GM12801 (cell line): ENCODE results near the gene MS4A4E.

Experiments used
- TF ChIP-seq, protein P1 (sequence below): IDR thresholded peaks from one replicate; pipeline ENCODE4 v1.5.1; 2011; ENCODE audit warnings: control low read depth; ENCODE audit not compliant: insufficient read length; ENCODE audit errors: extremely low read depth

MS4A4E gene

DNA sequence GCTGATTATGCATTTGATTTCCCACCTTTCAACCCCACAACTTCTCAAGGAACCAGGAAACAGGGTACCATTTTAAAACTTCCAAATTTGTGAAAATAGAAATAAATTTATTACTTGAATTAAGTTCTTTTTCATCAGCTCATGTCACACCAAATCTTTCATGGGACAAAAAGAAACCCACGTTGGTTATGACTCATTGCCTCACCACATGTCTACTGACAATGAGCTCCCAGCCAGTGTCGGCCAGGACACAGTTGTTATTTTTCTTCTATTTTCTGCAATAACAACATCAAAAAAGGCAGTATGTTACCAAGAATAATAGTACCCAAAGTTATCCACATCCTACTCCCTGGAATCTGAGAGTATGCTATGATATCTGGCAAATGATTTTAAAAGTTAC, 77.4 kb downstream of the MS4A4E start:
- TF ChIP-seq, protein P1, sequence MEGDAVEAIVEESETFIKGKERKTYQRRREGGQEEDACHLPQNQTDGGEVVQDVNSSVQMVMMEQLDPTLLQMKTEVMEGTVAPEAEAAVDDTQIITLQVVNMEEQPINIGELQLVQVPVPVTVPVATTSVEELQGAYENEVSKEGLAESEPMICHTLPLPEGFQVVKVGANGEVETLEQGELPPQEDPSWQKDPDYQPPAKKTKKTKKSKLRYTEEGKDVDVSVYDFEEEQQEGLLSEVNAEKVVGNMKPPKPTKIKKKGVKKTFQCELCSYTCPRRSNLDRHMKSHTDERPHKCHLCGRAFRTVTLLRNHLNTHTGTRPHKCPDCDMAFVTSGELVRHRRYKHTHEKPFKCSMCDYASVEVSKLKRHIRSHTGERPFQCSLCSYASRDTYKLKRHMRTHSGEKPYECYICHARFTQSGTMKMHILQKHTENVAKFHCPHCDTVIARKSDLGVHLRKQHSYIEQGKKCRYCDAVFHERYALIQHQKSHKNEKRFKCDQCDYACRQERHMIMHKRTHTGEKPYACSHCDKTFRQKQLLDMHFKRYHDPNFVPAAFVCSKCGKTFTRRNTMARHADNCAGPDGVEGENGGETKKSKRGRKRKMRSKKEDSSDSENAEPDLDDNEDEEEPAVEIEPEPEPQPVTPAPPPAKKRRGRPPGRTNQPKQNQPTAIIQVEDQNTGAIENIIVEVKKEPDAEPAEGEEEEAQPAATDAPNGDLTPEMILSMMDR, result no peak

GRCh38 chr11:60164550-60165075, 78.3 kb downstream of the MS4A4E start:
- TF ChIP-seq, protein P1, result no peak

- TF ChIP-seq, protein P1, result no peak
Observed at GRCh38 chr11:60161766-60162165, 81.2 kb downstream of the MS4A4E start.

GRCh38 chr11:60161107-60161506, 81.8 kb downstream of the MS4A4E start:
- TF ChIP-seq, protein P1, result no peak

GRCh38 chr11:60159868-60160267, 83.1 kb downstream of the MS4A4E start:
- TF ChIP-seq, protein P1, result no peak

DNA sequence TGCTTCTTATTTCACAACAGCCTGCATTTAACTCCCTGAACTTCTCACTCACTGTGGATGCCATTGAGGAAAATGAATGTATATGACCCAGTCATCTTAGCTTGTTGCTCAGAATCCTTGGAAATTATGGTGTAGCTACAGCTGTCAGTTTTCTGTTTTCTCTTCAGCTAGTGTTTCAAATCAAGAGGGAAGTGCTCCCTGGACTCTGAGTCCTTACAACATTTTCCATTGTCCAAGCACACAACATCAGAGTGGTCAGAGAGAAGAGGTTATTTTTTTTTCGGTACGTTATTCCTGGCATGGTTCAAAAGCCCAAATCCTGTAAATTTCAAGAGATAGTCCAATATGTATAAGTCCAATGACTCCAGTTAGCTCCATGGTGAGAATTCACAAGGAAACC, 83.7 kb downstream of the MS4A4E start:
- TF ChIP-seq, protein P1, result no peak

DNA sequence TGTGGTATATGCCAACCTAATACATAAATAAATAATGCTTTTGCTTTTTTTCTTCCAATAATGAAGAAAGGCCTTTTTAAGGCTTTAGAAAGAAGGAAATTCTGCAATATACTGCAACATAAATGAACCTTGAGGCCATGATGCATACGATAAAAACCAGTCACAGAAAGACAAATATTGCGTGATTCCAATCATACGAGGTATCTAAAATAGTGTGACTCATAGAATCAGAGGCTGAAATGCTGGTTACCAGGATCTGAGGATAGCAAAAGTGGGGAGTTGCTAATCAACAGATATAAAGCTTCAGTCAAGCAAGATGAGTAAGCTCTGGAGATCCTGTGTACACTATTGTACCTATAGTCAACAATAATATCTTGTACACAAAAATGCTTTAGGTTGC, 84.3 kb downstream of the MS4A4E start:
- TF ChIP-seq, protein P1, result no peak
